ENCODE data around the gene RPL13.

Gene RPL13

GRCh38 chr16:89560378-89561141 lies at the start of gene RPL13:
TSS of gene RPL13 (plus strand) at chr16:89560682. CDS start at chr16:89560960, 278 bp downstream.
- Histone ChIP-seq H3K79me2 (ENCODE audit: low read length) (peaks cover 24% of the 10 kb centered on the region), H3K4me1 (ENCODE audit: low read length) (peaks cover 8% of the 10 kb centered on the region; the same call in 1 of the 2 replicates), H3K4me2 (ENCODE audit: low read depth, low read length) (peak within 1 kb of the TSS; percentile 63), H3K9me3 (replicated peaks; ENCODE audit: insufficient read depth, low read length) (no peaks in the 10 kb centered on the region), H3K27ac (ENCODE audit: low read length) (peak within 1 kb of the TSS; percentile 74), H2AFZ (ENCODE audit: low read length) (peak within 1 kb of the TSS; percentile 56; the same call in 1 of the 2 replicates), H3K9ac (ENCODE audit: low read length) (peak within 1 kb of the TSS; percentile 93), H3K4me3 (ENCODE audit: low read length) (peak within 1 kb of the TSS; percentile 83), H3K27me3 (replicated peaks; ENCODE audit: insufficient read depth, low read length) (no peaks in the 10 kb centered on the region), H3F3A (ENCODE audit: insufficient read depth, low read length) (peaks cover 29% of the 10 kb centered on the region), H3K9me2 (replicated peaks; ENCODE audit: insufficient read depth, low read length) (no peaks in the 10 kb centered on the region), H4K20me1 (ENCODE audit: insufficient read depth, low read length) (peaks cover 16% of the 10 kb centered on the region), H3K36me3 (replicated peaks; ENCODE audit: insufficient read depth, low read length) (no peaks in the 10 kb centered on the region)
- no peak for TF ChIP-seq CTCF (IDR thresholded peaks at IDR 0.05; ENCODE audit: low read length)
- no peak for TF ChIP-seq EZH2phosphoT487 (IDR thresholded peaks at IDR 0.05; ENCODE audit: low read length)
- no peak for TF ChIP-seq EZH2 (optimal IDR thresholded peaks at IDR 0.05; ENCODE audit: low read depth, low read length)
- peak; percentile 89 for DNase-seq

- no peaks in the 10 kb centered on the region for H3F3A ChIP-seq (ENCODE audit: insufficient read depth, low read length)
- no peaks in the 10 kb centered on the region for H3K27me3 ChIP-seq (replicated peaks; ENCODE audit: insufficient read depth, low read length)
- H3K4me2 ChIP-seq (ENCODE audit: low read depth, low read length) = no peak overlapping the region
- no peak for TF ChIP-seq EZH2 (optimal IDR thresholded peaks at IDR 0.05; ENCODE audit: low read depth, low read length)
- no peak for TF ChIP-seq CTCF (IDR thresholded peaks at IDR 0.05; ENCODE audit: low read length)
- TF ChIP-seq EZH2phosphoT487 (IDR thresholded peaks at IDR 0.05; ENCODE audit: low read length) = no peak
- H3K27ac ChIP-seq (ENCODE audit: low read length) = no peak overlapping the region
- no peak for DNase-seq
- H3K79me2 ChIP-seq (ENCODE audit: low read length) = peaks cover 23% of the 10 kb centered on the region
- H3K9me3 ChIP-seq (replicated peaks; ENCODE audit: insufficient read depth, low read length) = no peaks in the 10 kb centered on the region
- no peak overlapping the region for H3K9ac ChIP-seq (ENCODE audit: low read length)
- no peaks in the 10 kb centered on the region for H3K36me3 ChIP-seq (replicated peaks; ENCODE audit: insufficient read depth, low read length)
- H2AFZ ChIP-seq (ENCODE audit: low read length) = no peak overlapping the region
- no peak overlapping the region for H3K4me3 ChIP-seq (ENCODE audit: low read length)
- H3K4me1 ChIP-seq (ENCODE audit: low read length) = no peaks in the 10 kb centered on the region
- H4K20me1 ChIP-seq (ENCODE audit: insufficient read depth, low read length) = no peaks in the 10 kb centered on the region
- H3K9me2 ChIP-seq (replicated peaks; ENCODE audit: insufficient read depth, low read length) = no peaks in the 10 kb centered on the region
Observed at GRCh38 chr16:89511374-89511773, 49.1 kb upstream of the RPL13 start.

- H3K36me3 ChIP-seq (replicated peaks; ENCODE audit: insufficient read depth, low read length) = no peaks in the 10 kb centered on the region
Observed at GRCh38 chr16:89512453-89512852, 48.0 kb upstream of the RPL13 start.

More at GRCh38 chr16:89512453-89512852, 48.0 kb upstream of the RPL13 start:
- Histone ChIP-seq H3K27ac (ENCODE audit: low read length) (no peak overlapping the region), H3K79me2 (ENCODE audit: low read length) (peaks cover 30% of the 10 kb centered on the region), H3K4me2 (ENCODE audit: low read depth, low read length) (no peak overlapping the region), H3K9ac (ENCODE audit: low read length) (no peak overlapping the region), H3K9me3 (replicated peaks; ENCODE audit: insufficient read depth, low read length) (no peaks in the 10 kb centered on the region), H3K9me2 (replicated peaks; ENCODE audit: insufficient read depth, low read length) (no peaks in the 10 kb centered on the region), H3K4me3 (ENCODE audit: low read length) (no peak overlapping the region), H4K20me1 (ENCODE audit: insufficient read depth, low read length) (no peaks in the 10 kb centered on the region), H3K27me3 (replicated peaks; ENCODE audit: insufficient read depth, low read length) (no peaks in the 10 kb centered on the region), H2AFZ (ENCODE audit: low read length) (no peak overlapping the region), H3F3A (ENCODE audit: insufficient read depth, low read length) (no peaks in the 10 kb centered on the region), H3K4me1 (ENCODE audit: low read length) (no peaks in the 10 kb centered on the region)
- TF ChIP-seq CTCF (IDR thresholded peaks at IDR 0.05; ENCODE audit: low read length) (no peak), EZH2 (optimal IDR thresholded peaks at IDR 0.05; ENCODE audit: low read depth, low read length) (no peak), EZH2phosphoT487 (IDR thresholded peaks at IDR 0.05; ENCODE audit: low read length) (no peak)
- DNase-seq = no peak

Data from MM.1S (cell line).